Colonic mucosa (tissue), 4 donors: Measurements from ENCODE around the gene ANOS1. TPM values are rescaled to one million over a fixed set of nuclear protein-coding genes. Genes with fewer than 3 reads are reported as not detected.
"Not testable (repeated sequence)": the region's sequence is repeated elsewhere in the genome, so short reads cannot be mapped to it uniquely, and the experiment has no call there.

Experiments used
- DNase-seq: peaks from one replicate; pipeline ENCODE4 v3.0.0-alpha.2; 2020
- H3K27ac ChIP-seq: fragments of 200-600 bp; one replicate; pipeline ENCODE4 v1.8.0; 2021
- H3K27me3 ChIP-seq: fragments of 200-600 bp; one replicate; pipeline ENCODE4 v1.8.0; 2021
- H3K36me3 ChIP-seq: fragments of 200-600 bp; one replicate; pipeline ENCODE4 v1.8.0; 2021
- H3K4me1 ChIP-seq: fragments of 200-600 bp; one replicate; pipeline ENCODE4 v1.8.0; 2021; ENCODE audit warnings: mild to moderate bottlenecking
- H3K4me3 ChIP-seq: fragments of 200-600 bp; one replicate; pipeline ENCODE4 v1.8.0; 2021
- H3K9ac ChIP-seq, 2 donors: one replicate each; pipeline ENCODE4 v1.7.0; 2013; ENCODE audit warnings: control low read depth in 2 of 2, low read depth in 2 of 2, low read length in 2 of 2
- H3K9me3 ChIP-seq: fragments of 200-600 bp; one replicate; pipeline ENCODE4 v1.8.0; 2021
- intact Hi-C: fragments of 100-400 bp; cut with DNase I; formaldehyde crosslinking; loops from one replicate; pipeline ENCODE4 v1.14.1; 2022
- total RNA-seq, 2 donors: library from RNA; stranded (reverse); fragmentation: NEBNext Ultra II Directional in 1 of 2; extraction: Animal tissue kit (Norgen Biotek cat#: 25700) in 1 of 2; gene quantifications; one replicate each; pipeline ENCODE4 v1.2.1, GENCODE V29; 2021
- TF ChIP-seq, protein P1 (sequence below): fragments of 200-600 bp; IDR thresholded peaks from one replicate; pipeline ENCODE4 v1.8.0; 2022; ENCODE audit warnings: antibody characterized with exemption, mild to moderate bottlenecking
- donor health status: healthy.
- donor health status: DM: no; HTN: no; CAD: no.
- donor health status: DM: no; HTN: no; CAD: no.

ANOS1 gene
- total RNA-seq, 2 donors from 2014 or later = 0.24 to 0.52 TPM

DNA sequence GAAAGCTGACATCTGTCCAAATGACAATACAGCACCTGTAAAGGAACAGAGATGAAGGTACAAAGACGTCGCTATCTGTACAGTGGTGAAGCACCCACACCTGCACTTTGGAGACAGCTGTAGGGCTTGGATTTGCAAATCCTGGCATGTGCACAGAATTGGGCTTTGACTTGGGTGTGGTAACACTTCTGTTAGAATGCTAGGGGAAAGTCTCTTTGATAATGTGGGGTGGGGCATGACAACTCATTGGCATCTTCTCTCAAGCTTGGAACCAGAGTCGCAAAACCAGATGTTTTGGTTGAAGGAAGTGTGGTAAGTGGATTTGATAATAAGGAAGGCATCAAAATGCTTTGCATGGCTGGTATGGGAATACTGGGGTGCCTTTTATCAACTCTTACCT, 211.8 kb downstream of the ANOS1 start:
- no peaks in the 10 kb centered on the region for H3K36me3 ChIP-seq
- intact Hi-C loops = no loop called here
- no peaks in the 10 kb centered on the region for H3K9me3 ChIP-seq
- H3K4me3 ChIP-seq = no peak overlapping the region
- no peaks in the 10 kb centered on the region for H3K4me1 ChIP-seq
- no peak for DNase-seq
- TF ChIP-seq, protein P1, sequence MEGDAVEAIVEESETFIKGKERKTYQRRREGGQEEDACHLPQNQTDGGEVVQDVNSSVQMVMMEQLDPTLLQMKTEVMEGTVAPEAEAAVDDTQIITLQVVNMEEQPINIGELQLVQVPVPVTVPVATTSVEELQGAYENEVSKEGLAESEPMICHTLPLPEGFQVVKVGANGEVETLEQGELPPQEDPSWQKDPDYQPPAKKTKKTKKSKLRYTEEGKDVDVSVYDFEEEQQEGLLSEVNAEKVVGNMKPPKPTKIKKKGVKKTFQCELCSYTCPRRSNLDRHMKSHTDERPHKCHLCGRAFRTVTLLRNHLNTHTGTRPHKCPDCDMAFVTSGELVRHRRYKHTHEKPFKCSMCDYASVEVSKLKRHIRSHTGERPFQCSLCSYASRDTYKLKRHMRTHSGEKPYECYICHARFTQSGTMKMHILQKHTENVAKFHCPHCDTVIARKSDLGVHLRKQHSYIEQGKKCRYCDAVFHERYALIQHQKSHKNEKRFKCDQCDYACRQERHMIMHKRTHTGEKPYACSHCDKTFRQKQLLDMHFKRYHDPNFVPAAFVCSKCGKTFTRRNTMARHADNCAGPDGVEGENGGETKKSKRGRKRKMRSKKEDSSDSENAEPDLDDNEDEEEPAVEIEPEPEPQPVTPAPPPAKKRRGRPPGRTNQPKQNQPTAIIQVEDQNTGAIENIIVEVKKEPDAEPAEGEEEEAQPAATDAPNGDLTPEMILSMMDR = no peak
- no peak overlapping the region for H3K9ac ChIP-seq
- H3K27me3 ChIP-seq = no peaks in the 10 kb centered on the region
- H3K27ac ChIP-seq = no peak overlapping the region

DNA sequence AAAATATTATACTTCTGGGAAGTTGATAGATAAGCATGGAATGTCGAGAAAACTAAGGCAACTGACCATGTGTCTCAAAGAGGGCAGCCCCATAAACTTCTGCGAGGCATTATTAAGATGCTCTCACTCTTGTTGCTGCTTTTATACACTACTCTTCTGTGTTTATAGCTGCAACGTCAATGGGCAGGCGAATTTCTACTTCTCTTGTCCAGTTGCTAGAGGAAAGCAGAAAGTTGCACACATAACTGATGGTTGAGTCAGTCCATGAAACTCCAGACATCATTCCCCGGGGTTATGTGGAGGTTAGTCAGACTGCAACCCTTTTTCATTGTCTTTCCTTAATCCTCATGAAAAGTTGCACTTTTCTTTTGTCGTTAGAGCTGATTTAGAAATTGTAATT, 227.5 kb downstream of the ANOS1 start:
- H3K4me1 ChIP-seq = no peaks in the 10 kb centered on the region
- TF ChIP-seq, protein P1 = no peak
- H3K9ac ChIP-seq = no peak overlapping the region
- no peaks in the 10 kb centered on the region for H3K27me3 ChIP-seq
- H3K36me3 ChIP-seq = no peaks in the 10 kb centered on the region
- intact Hi-C loops = no loop called here
- no peak overlapping the region for H3K4me3 ChIP-seq
- no peak overlapping the region for H3K27ac ChIP-seq
- no peak for DNase-seq
- H3K9me3 ChIP-seq = no peaks in the 10 kb centered on the region

DNA sequence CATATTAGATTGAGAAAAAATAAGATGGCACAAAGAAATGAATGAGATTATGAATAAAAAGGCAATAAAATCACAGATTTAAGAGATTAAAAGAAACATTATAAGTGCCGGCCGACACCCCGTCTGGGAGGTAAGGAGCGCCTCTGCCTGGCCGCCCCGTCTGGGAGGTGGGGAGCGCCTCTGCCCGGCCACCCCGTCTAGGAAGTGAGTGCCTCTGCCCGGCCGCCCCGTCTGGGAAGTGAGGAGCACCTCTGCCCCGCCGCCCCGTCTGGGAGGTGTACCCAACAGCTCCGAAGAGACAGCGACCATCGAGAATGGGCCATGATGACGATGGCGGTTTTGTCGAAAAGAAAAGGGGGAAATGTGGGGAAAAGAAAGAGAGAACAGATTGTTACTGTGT, 229.8 kb downstream of the ANOS1 start:
- H3K36me3 ChIP-seq, H3K4me1 ChIP-seq, H3K27me3 ChIP-seq, H3K4me3 ChIP-seq, H3K9ac ChIP-seq, H3K9me3 ChIP-seq, DNase-seq, intact Hi-C loops, H3K27ac ChIP-seq: not testable (repeated sequence)

DNA sequence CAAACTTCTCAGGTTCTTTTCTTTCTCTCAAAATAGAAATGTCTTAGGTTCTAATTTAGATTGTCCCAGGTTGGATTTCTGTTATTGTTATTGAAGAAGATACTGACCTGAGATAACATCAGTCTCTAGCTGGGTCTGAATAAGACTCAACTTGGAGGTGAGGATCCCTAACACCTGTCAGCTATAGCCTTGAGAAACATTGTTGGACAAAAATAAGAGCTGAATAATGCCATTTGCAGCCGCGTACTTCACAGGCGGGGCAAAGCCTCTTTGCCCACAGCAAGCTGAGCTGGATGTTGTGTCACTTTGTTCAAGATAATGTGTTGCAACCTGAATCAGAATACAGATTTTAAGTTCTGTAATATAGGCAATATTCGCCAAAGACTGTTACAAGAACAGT, 231.7 kb downstream of the ANOS1 start:
- no peak overlapping the region for H3K4me3 ChIP-seq
- TF ChIP-seq, protein P1 = no peak
- intact Hi-C loops = no loop called here
- no peak overlapping the region for H3K9ac ChIP-seq
- DNase-seq = no peak
- H3K4me1 ChIP-seq = no peaks in the 10 kb centered on the region
- H3K9me3 ChIP-seq = no peaks in the 10 kb centered on the region
- no peak overlapping the region for H3K27ac ChIP-seq
- no peaks in the 10 kb centered on the region for H3K36me3 ChIP-seq
- H3K27me3 ChIP-seq = no peaks in the 10 kb centered on the region

GRCh38 chrX:8495036-8495435, 236.9 kb downstream of the ANOS1 start:
- H3K27ac ChIP-seq, DNase-seq, H3K36me3 ChIP-seq, H3K27me3 ChIP-seq, H3K4me3 ChIP-seq, intact Hi-C loops, H3K4me1 ChIP-seq, H3K9me3 ChIP-seq, H3K9ac ChIP-seq: not testable (repeated sequence)

GRCh38 chrX:8484360-8484949, 247.5 kb downstream of the ANOS1 start:
- no peaks in the 10 kb centered on the region for H3K27me3 ChIP-seq
- no peak overlapping the region for H3K4me3 ChIP-seq
- no peak for DNase-seq
- no peaks in the 10 kb centered on the region for H3K4me1 ChIP-seq
- TF ChIP-seq, protein P1 = no peak
- no peak overlapping the region for H3K9ac ChIP-seq
- no peak overlapping the region for H3K27ac ChIP-seq
- H3K9me3 ChIP-seq = no peaks in the 10 kb centered on the region
- intact Hi-C loops = no loop called here
- no peaks in the 10 kb centered on the region for H3K36me3 ChIP-seq

Other genes with a start within 250 kb of the ANOS1 start
- gene FAM9A, start 69.2 kb upstream of the ANOS1 start, total RNA-seq = not detected